Testis (tissue), 2 donors: Measurements from ENCODE around the gene EPS8L2.

ENCODE experiments used
- CTCF ChIP-seq, 3 experiments: fragments of 450-650 bp in 2 of 3; fragments of 200-600 bp in 1 of 3; sonication (generic) in 1 of 3; IDR thresholded peaks; one replicate each; pipeline ENCODE4 v1.5.1; 2016 to 2019; ENCODE audit warnings: antibody characterized with exemption in 3 of 3, mild to moderate bottlenecking in 2 of 3, moderate library complexity in 1 of 3
- POLR2A ChIP-seq: fragments of 450-650 bp; IDR thresholded peaks from one replicate; pipeline ENCODE4 v1.6.1; 2017; ENCODE audit warnings: antibody characterized with exemption, mild to moderate bottlenecking, moderate library complexity

DNA sequence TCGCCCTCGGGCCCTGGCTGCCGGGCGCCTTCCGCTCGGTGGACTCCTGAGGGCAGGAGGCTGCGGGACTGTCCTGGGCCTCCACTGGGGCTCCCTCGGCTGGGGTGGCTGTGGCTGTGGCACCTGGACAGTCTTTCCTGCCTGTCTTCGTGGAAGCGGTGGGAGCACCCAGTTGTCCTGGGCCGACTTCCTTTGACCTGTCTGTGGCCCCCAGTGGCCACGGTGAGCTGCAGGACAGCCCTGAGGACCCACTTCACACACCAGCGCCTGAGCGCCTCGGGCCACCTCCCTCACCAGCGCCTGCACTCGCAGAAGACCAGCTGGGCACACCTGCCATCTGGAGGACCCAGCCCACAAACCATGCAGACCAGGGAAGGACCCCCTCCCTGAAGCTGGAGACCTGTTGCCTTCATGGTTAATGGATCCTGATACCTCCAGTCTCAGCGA is 1.8 kb upstream of the EPS8L2 start:
- TF ChIP-seq POLR2A (no peak), CTCF (IDR thresholded peaks at IDR 0.05) (no peak)
